Panc1 (cell line): ENCODE data around the gene PTPRE. TPM values are rescaled to one million over a fixed set of nuclear protein-coding genes. Genes with fewer than 3 reads are reported as not detected.
A peak's percentile ranks its signal among the peaks of the same experiment; 100 is the strongest.

Source experiments
- ATAC-seq: fragments of 200-7000 bp; cut with Tn5 transposase; 2 replicates; pipeline ENCODE4 v1.9.1; 2020; ENCODE audit warnings: mild to moderate bottlenecking, moderate library complexity
- BruUV-seq: library from RNA; stranded (reverse); fragments of 400-500 nt; replicated peaks from 2 replicates; lab custom pipeline; 2021; lab: Mats Ljungman, UMichigan
- CTCF ChIA-PET: fragments of 300-600 bp; sonication (Branson Sonifier 250); formaldehyde crosslinking; loops from one replicate; lab custom pipeline; 2022; ENCODE audit warnings: antibody characterized with exemption; lab: Charles Lee
- POLR2A ChIA-PET: fragments of 300-600 bp; sonication (Branson Sonifier 250); formaldehyde crosslinking; loops from one replicate; lab custom pipeline; 2022; ENCODE audit warnings: antibody characterized with exemption; lab: Charles Lee
- DNase-seq: peaks from one replicate; pipeline ENCODE4 v3.0.0-alpha.2; 2010; ENCODE audit warnings: low read depth, low spot score
- H3K27ac ChIP-seq: 2 replicates; pipeline ENCODE4 v1.5.1; 2011; ENCODE audit warnings: mild to moderate bottlenecking, low read length, inconsistent platforms
- H3K27me3 ChIP-seq: fragments of 200-500 bp; sonication (Bioruptor generic); 2 replicates; pipeline ENCODE4 v1.6.0; 2014; ENCODE audit warnings: low read length, inconsistent platforms; ENCODE audit not compliant: control insufficient read depth, insufficient read depth
- H3K36me3 ChIP-seq: fragments of 200-500 bp; sonication (Bioruptor generic); 2 replicates; pipeline ENCODE4 v1.5.1; 2014; ENCODE audit warnings: inconsistent platforms, mild to moderate bottlenecking, low read length, moderate library complexity; ENCODE audit not compliant: control insufficient read depth, insufficient read depth
- H3K4me1 ChIP-seq: 2 replicates; pipeline ENCODE4 v1.5.1; 2011; ENCODE audit warnings: inconsistent platforms, mild to moderate bottlenecking, low read length, moderate library complexity; ENCODE audit not compliant: control insufficient read depth, insufficient read depth
- H3K4me3 ChIP-seq, 2 experiments: 2 replicates each; pipeline ENCODE4 v1.5.1; 2011 to 2012; ENCODE audit warnings: low read depth in 2 of 2, low read length in 2 of 2, mild to moderate bottlenecking in 2 of 2, inconsistent platforms in 1 of 2, moderate library complexity in 1 of 2
- H3K9me3 ChIP-seq: fragments of 200-500 bp; sonication (Bioruptor generic); 2 replicates; pipeline ENCODE4 v1.5.1; 2014; ENCODE audit warnings: low read depth, mild to moderate bottlenecking, inconsistent platforms, low read length, moderate library complexity; ENCODE audit not compliant: control insufficient read depth, insufficient read depth
- POLR2AphosphoS5 ChIP-seq: IDR thresholded peaks from 2 replicates; pipeline ENCODE4 v1.6.1; 2012; ENCODE audit warnings: mild to moderate bottlenecking, low read depth, low read length, moderate library complexity
- SIN3A ChIP-seq: IDR thresholded peaks from 2 replicates; pipeline ENCODE4 v1.6.1; 2012; ENCODE audit warnings: low read depth, mild to moderate bottlenecking, low read length, moderate library complexity, borderline replicate concordance; ENCODE audit not compliant: insufficient read depth
- TCF7L2 ChIP-seq: IDR thresholded peaks from 2 replicates; pipeline ENCODE4 v1.6.1; 2011; ENCODE audit warnings: mild to moderate bottlenecking, low read depth, low read length, inconsistent platforms
- in situ Hi-C: cut with HindIII; loops from 2 replicates; pipeline ENCODE4 v1.10.0; 2016; ENCODE audit warnings: low sequenced_read_pairs, low pct_unique_long_range_greater_than_20kb
- intact Hi-C: fragments of 100-400 bp; cut with micrococcal nuclease; formaldehyde crosslinking; loops from one replicate; pipeline ENCODE4 v1.10.0; 2022; ENCODE audit not compliant: unreplicated experiment
- total RNA-seq: library from RNA; stranded (reverse); gene quantifications from one replicate; pipeline ENCODE4 v1.2.1, GENCODE V29; 2021; ENCODE audit not compliant: unreplicated experiment
- TF ChIP-seq, protein P1 (sequence below): fragments of 450-650 bp; IDR thresholded peaks from 2 replicates; pipeline ENCODE4 v1.5.1; 2017; ENCODE audit warnings: mild to moderate bottlenecking
- TF ChIP-seq, protein P2 (sequence below), 2 experiments: IDR thresholded peaks; 2 replicates each; pipeline ENCODE4 v1.6.1; 2011 to 2012; ENCODE audit warnings: low read depth in 2 of 2, control low read depth in 1 of 2, low read length in 1 of 2, mild to moderate bottlenecking in 1 of 2, moderate library complexity in 1 of 2; ENCODE audit not compliant: insufficient read depth in 1 of 2

PTPRE gene
- total RNA-seq, 1 experiment from 2014 or later: 0.44 TPM

GRCh38 chr10:127945341-127945758 is 38.4 kb downstream of the PTPRE start:
- in situ Hi-C loops (no loop called here), intact Hi-C loops (no loop called here)
- DNase-seq (no peak), ATAC-seq (peak; percentile 15; the same call in 1 of the 2 replicates)
- ChIA-PET POLR2A (no interaction called here), CTCF (no interaction called here)
- TF ChIP-seq, protein P1, sequence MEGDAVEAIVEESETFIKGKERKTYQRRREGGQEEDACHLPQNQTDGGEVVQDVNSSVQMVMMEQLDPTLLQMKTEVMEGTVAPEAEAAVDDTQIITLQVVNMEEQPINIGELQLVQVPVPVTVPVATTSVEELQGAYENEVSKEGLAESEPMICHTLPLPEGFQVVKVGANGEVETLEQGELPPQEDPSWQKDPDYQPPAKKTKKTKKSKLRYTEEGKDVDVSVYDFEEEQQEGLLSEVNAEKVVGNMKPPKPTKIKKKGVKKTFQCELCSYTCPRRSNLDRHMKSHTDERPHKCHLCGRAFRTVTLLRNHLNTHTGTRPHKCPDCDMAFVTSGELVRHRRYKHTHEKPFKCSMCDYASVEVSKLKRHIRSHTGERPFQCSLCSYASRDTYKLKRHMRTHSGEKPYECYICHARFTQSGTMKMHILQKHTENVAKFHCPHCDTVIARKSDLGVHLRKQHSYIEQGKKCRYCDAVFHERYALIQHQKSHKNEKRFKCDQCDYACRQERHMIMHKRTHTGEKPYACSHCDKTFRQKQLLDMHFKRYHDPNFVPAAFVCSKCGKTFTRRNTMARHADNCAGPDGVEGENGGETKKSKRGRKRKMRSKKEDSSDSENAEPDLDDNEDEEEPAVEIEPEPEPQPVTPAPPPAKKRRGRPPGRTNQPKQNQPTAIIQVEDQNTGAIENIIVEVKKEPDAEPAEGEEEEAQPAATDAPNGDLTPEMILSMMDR: no peak
- no peak for TF ChIP-seq POLR2AphosphoS5
- no peak for TF ChIP-seq TCF7L2
- TF ChIP-seq SIN3A: no peak
- TF ChIP-seq, protein P2, sequence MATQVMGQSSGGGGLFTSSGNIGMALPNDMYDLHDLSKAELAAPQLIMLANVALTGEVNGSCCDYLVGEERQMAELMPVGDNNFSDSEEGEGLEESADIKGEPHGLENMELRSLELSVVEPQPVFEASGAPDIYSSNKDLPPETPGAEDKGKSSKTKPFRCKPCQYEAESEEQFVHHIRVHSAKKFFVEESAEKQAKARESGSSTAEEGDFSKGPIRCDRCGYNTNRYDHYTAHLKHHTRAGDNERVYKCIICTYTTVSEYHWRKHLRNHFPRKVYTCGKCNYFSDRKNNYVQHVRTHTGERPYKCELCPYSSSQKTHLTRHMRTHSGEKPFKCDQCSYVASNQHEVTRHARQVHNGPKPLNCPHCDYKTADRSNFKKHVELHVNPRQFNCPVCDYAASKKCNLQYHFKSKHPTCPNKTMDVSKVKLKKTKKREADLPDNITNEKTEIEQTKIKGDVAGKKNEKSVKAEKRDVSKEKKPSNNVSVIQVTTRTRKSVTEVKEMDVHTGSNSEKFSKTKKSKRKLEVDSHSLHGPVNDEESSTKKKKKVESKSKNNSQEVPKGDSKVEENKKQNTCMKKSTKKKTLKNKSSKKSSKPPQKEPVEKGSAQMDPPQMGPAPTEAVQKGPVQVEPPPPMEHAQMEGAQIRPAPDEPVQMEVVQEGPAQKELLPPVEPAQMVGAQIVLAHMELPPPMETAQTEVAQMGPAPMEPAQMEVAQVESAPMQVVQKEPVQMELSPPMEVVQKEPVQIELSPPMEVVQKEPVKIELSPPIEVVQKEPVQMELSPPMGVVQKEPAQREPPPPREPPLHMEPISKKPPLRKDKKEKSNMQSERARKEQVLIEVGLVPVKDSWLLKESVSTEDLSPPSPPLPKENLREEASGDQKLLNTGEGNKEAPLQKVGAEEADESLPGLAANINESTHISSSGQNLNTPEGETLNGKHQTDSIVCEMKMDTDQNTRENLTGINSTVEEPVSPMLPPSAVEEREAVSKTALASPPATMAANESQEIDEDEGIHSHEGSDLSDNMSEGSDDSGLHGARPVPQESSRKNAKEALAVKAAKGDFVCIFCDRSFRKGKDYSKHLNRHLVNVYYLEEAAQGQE (IDR thresholded peaks at IDR 0.05; ENCODE audit: insufficient read depth in 1 of 2, low read depth in 2 of 2, low read length in 1 of 2): no peak
- Histone ChIP-seq H3K27ac (no peak overlapping the region), H3K4me1 (no peaks in the 10 kb centered on the region), H3K4me3 (no peak overlapping the region), H3K36me3 (no peaks in the 10 kb centered on the region), H3K27me3 (peaks cover 17% of the 10 kb centered on the region), H3K9me3 (no peaks in the 10 kb centered on the region)
- BruUV-seq: no TSS peak

DNA sequence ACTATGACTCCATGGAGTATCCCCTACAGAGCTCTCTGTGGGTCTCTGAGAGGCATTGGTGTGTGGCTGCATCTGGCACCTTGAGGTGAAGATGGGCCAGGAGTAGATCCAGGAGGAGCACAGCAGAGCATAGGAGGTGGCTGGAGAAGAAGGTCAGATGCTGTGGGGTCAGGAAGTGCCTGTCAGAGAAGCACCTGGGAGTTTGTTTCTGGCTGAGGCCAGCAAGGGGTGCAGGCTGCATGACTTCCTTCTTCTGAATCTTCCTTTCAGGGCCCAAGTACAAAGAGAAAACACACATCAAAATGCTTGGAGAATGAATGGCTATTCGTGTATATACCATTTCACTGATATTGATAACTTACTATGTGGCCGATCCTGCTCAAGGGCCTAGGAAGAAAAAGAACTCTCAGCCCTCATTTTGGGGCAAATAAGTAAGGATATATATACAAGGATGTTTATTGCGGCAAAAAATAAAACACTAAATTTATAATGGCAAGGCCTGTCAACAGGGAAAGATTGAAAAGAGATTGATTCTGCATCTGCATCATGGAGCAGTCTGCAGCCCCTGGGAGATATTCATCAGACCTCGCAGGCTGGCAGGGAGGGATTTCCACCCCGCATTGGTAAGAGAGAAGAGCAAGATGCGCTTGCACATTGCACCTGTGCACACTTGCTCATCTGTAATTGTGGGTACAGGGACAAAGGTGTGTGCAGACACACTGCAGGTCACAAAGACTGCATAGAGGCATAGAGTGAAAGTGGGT is 39.2 kb downstream of the PTPRE start:
- Histone ChIP-seq H3K4me3 (no peak overlapping the region), H3K27ac (no peak overlapping the region), H3K27me3 (peaks cover 17% of the 10 kb centered on the region), H3K36me3 (no peaks in the 10 kb centered on the region), H3K9me3 (no peaks in the 10 kb centered on the region), H3K4me1 (no peaks in the 10 kb centered on the region)
- in situ Hi-C loops (no loop called here), intact Hi-C loops (no loop called here)
- ChIA-PET CTCF (interaction anchor here (0.6 kb wide), 1 partner anchor 24 kb away, joined by 10 read pairs; no protein-coding TSS in a partner anchor), POLR2A (no interaction called here)
- no peak for DNase-seq
- BruUV-seq: no TSS peak
- ATAC-seq: no peak
- no peak for TF ChIP-seq SIN3A
- TF ChIP-seq TCF7L2: no peak
- TF ChIP-seq, protein P1: no peak
- TF ChIP-seq, protein P2 (IDR thresholded peaks at IDR 0.05; ENCODE audit: insufficient read depth in 1 of 2, low read depth in 2 of 2, low read length in 1 of 2): no peak
- no peak for TF ChIP-seq POLR2AphosphoS5
